Measurements from ENCODE around the gene HOOK2. TPM values are rescaled to one million over a fixed set of nuclear protein-coding genes. Genes with fewer than 3 reads are reported as not detected.

Gene HOOK2
- total RNA-seq, 2 donors from 2014 or later = 54.8 to 72.0 TPM

- H3K27me3 ChIP-seq = no peaks in the 10 kb centered on the region
- peak overlapping the region; percentile 100 for H3K27ac ChIP-seq
- H3K36me3 ChIP-seq = no peaks in the 10 kb centered on the region
- peaks cover 35% of the 10 kb centered on the region for H3K4me1 ChIP-seq
- no peaks in the 10 kb centered on the region for H3K9me3 ChIP-seq
- H3K9ac ChIP-seq (ENCODE audit: low read depth in 2 of 2, low read length in 2 of 2) = peak overlapping the region in 1 of 2 donors; percentile 41
- intact Hi-C loops (cut with DNase I) = no loop called here
- H3K4me3 ChIP-seq = no peak overlapping the region
- no peak for DNase-seq
- TF ChIP-seq, protein P1, sequence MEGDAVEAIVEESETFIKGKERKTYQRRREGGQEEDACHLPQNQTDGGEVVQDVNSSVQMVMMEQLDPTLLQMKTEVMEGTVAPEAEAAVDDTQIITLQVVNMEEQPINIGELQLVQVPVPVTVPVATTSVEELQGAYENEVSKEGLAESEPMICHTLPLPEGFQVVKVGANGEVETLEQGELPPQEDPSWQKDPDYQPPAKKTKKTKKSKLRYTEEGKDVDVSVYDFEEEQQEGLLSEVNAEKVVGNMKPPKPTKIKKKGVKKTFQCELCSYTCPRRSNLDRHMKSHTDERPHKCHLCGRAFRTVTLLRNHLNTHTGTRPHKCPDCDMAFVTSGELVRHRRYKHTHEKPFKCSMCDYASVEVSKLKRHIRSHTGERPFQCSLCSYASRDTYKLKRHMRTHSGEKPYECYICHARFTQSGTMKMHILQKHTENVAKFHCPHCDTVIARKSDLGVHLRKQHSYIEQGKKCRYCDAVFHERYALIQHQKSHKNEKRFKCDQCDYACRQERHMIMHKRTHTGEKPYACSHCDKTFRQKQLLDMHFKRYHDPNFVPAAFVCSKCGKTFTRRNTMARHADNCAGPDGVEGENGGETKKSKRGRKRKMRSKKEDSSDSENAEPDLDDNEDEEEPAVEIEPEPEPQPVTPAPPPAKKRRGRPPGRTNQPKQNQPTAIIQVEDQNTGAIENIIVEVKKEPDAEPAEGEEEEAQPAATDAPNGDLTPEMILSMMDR (IDR thresholded peaks at IDR 0.05) = no peak
Measured at GRCh38 chr19:12784871-12785430, 9.6 kb upstream of the HOOK2 start.

DNA sequence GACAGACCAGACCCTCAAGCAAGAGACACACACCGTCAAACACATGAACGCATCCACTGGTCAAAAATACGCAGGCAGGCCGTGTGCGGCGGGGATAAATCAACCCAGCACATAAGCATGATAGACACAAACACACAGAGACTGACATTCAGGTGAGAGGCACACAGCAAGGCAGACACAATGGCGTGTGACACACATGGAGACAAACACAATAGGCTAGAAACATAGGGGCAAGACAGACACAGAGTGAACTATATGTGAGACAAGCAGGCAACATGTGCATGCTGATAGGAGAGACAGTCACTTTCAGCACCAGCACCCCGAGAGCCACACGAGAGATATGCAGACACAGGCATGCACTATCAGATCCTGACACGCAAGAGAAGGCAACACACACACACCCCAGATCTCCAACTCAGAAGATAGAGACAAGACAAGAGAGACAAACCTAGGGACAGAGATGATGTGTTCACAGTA lies 9.1 kb upstream of the HOOK2 start:
- no peak overlapping the region for H3K4me3 ChIP-seq
- intact Hi-C loops (cut with DNase I) = no loop called here
- no peaks in the 10 kb centered on the region for H3K36me3 ChIP-seq

DNA sequence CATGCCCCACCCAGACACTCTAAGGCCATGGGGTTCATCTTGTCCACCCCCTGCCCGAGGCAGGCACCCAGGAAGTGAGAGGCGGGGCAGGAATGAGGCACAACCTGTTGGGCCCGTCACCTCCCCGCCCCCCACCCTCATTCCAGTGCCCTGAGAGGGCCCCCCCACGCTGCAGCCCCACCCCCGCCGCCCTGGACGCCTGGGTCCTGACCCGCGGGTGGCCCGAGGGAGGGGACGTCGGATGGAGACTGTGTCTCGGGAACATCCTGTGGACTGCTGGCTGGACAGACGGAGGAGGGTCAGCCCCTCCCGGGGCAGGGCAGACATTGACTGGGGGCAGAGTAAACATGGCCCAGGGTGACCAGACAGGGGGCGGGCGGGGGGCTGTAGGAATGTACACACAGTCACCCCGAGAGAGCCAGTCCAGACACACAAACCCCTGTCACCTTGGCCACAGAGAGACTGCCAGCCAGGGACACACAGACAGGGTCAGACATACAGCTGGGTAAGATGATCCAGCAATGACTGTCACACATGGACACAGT lies 8.6 kb upstream of the HOOK2 start:
- intact Hi-C loops (cut with DNase I) = no loop called here

More for the DNA sequence above, 9.1 kb upstream of the HOOK2 start:
- H3K9ac ChIP-seq (ENCODE audit: low read depth in 2 of 2, low read length in 2 of 2) = peak overlapping the region in 1 of 2 donors; percentile 41
- H3K4me1 ChIP-seq = peaks cover 35% of the 10 kb centered on the region
- no peaks in the 10 kb centered on the region for H3K9me3 ChIP-seq
- TF ChIP-seq, protein P1 (IDR thresholded peaks at IDR 0.05) = no peak
- no peaks in the 10 kb centered on the region for H3K27me3 ChIP-seq
- H3K27ac ChIP-seq = peak overlapping the region; percentile 100
- no peak for DNase-seq

DNA sequence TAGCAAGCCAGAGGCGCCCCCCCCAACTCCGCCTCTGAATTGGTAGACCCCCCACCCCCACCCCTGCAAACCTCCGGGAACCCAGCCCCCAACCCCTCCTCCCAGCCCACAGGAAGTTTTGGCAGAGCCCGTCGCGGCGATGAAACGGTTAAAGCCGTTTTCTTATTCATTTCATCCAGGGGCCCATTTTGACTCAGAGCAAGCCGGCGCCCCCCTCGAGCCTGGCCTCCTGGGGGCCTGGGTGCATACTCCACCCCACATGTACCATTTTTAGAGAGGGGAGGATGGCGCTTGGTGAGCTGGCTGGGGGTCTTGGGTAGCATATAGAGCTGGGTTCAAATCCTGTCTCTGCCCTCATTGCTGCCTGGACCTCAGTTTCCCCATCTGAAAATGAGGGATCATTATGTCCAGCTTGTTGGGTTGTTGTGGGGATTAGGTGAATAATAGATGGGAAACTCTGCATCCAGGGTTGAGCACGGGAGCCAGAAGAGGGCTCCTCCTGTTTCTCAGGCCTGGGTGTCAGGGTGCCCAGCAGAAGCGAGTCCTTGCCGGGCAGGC lies 8.0 kb upstream of the HOOK2 start:
- H3K27ac ChIP-seq = peak overlapping the region; percentile 100
- no peaks in the 10 kb centered on the region for H3K27me3 ChIP-seq
- H3K9me3 ChIP-seq = no peaks in the 10 kb centered on the region
- intact Hi-C loops (cut with DNase I) = no loop called here
- TF ChIP-seq, protein P1 (IDR thresholded peaks at IDR 0.05) = no peak
- peak overlapping the region; percentile 42 for H3K4me3 ChIP-seq
- H3K36me3 ChIP-seq = no peaks in the 10 kb centered on the region
- no peak for DNase-seq
- H3K4me1 ChIP-seq = peaks cover 32% of the 10 kb centered on the region
- peak overlapping the region; percentile 41 to 65 for H3K9ac ChIP-seq (ENCODE audit: low read depth in 2 of 2, low read length in 2 of 2)

More for the DNA sequence above, 8.6 kb upstream of the HOOK2 start:
- peak; percentile 71 for DNase-seq
- H3K27ac ChIP-seq = peak overlapping the region; percentile 100
- no peaks in the 10 kb centered on the region for H3K9me3 ChIP-seq
- H3K9ac ChIP-seq (ENCODE audit: low read depth in 2 of 2, low read length in 2 of 2) = peak overlapping the region; percentile 41 to 52
- no peaks in the 10 kb centered on the region for H3K36me3 ChIP-seq
- H3K27me3 ChIP-seq = no peaks in the 10 kb centered on the region
- H3K4me1 ChIP-seq = peaks cover 35% of the 10 kb centered on the region
- H3K4me3 ChIP-seq = no peak overlapping the region
- TF ChIP-seq, protein P1 (IDR thresholded peaks at IDR 0.05) = no peak

GRCh38 chr19:12782424-12783290 lies 7.3 kb upstream of the HOOK2 start:
- no peaks in the 10 kb centered on the region for H3K27me3 ChIP-seq
- peak overlapping the region; percentile 42 for H3K4me3 ChIP-seq
- no peaks in the 10 kb centered on the region for H3K9me3 ChIP-seq
- peak overlapping the region; percentile 100 for H3K27ac ChIP-seq
- H3K36me3 ChIP-seq = no peaks in the 10 kb centered on the region
- DNase-seq = peak; percentile 84
- H3K4me1 ChIP-seq = peaks cover 32% of the 10 kb centered on the region
- TF ChIP-seq, protein P1 (IDR thresholded peaks at IDR 0.05) = no peak
- intact Hi-C loops (cut with DNase I) = no loop called here
- H3K9ac ChIP-seq (ENCODE audit: low read depth in 2 of 2, low read length in 2 of 2) = peak overlapping the region; percentile 41 to 65
